Measurements from ENCODE around the gene SNX24.

Gene SNX24, protein sequence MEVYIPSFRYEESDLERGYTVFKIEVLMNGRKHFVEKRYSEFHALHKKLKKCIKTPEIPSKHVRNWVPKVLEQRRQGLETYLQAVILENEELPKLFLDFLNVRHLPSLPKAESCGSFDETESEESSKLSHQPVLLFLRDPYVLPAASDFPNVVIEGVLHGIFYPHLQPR

DNA sequence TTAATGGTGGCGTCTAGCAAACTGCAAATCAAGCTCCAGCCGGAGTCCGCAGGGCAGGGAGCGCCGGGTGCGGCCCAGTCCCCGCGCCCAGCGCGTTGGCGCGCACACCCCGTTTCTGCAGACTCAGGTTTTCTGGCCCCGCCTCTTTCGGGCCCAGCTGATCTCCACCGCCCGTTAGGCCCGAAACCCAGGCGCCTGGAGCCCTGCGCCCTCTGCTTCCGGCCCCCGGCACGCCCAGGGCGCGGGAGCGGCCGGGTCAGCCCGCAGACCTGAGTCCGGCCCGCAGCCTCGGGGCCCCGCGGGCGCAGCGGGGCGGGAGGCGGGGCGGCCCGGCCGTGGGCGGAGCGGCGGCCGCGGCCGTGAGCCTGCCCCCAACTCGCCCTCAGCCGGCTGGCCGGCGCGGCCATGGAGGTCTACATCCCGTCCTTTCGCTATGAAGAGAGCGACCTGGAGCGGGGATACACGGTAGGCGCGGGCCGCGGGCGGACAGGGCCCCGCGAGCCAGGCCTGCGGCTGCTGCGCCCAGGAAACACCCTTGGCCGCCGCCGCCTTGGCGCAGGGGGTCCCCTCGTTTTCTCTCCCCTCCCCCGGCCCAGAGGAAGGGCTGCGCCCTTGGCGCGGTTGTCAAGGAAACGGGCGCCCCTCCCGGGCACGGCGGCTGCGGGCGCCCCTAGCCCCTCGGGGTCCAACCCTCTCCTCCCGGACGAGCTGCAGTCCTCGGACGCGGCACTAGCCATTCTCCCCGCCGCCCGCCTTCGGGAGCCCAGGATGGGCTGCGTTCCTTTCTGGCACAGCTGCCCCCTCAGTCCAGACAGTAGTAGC, at the start of gene SNX24:
TSS of gene SNX24 (plus strand) at position 385 of the 822 bp plus-strand sequence. CDS start at position 406, 21 bp downstream.
- TF ChIP-seq, protein P1, sequence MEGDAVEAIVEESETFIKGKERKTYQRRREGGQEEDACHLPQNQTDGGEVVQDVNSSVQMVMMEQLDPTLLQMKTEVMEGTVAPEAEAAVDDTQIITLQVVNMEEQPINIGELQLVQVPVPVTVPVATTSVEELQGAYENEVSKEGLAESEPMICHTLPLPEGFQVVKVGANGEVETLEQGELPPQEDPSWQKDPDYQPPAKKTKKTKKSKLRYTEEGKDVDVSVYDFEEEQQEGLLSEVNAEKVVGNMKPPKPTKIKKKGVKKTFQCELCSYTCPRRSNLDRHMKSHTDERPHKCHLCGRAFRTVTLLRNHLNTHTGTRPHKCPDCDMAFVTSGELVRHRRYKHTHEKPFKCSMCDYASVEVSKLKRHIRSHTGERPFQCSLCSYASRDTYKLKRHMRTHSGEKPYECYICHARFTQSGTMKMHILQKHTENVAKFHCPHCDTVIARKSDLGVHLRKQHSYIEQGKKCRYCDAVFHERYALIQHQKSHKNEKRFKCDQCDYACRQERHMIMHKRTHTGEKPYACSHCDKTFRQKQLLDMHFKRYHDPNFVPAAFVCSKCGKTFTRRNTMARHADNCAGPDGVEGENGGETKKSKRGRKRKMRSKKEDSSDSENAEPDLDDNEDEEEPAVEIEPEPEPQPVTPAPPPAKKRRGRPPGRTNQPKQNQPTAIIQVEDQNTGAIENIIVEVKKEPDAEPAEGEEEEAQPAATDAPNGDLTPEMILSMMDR (IDR thresholded peaks at IDR 0.05; ENCODE audit: insufficient read depth, low read length, missing control alignments), result no peak
- H3K4me3 ChIP-seq (ENCODE audit: low read depth, low read length), result peak within 1 kb of the TSS; percentile 74
- ChIA-PET CTCF (interaction anchor here (0.6 to 1.0 kb wide), 3 partner anchors 14 to 34 kb away, joined by 3 read pairs; no protein-coding TSS in a partner anchor), POLR2A (interaction anchor here (1.0 to 1.2 kb wide), 2 partner anchors 69 to 71 kb away, joined by 3 to 4 read pairs; partner anchors contain the start of gene SNX2)
- no peak for DNase-seq (ENCODE audit: low read depth, low spot score)

GRCh38 chr5:122805481-122805880, 39.9 kb upstream of the SNX24 start:
- peak; percentile 16 for DNase-seq (ENCODE audit: low read depth, low spot score)
- ChIA-PET CTCF (no interaction called here), POLR2A (no interaction called here)
- no peak overlapping the region for H3K4me3 ChIP-seq (ENCODE audit: low read depth, low read length)
- TF ChIP-seq, protein P1 (IDR thresholded peaks at IDR 0.05; ENCODE audit: insufficient read depth, low read length, missing control alignments), result no peak

DNA sequence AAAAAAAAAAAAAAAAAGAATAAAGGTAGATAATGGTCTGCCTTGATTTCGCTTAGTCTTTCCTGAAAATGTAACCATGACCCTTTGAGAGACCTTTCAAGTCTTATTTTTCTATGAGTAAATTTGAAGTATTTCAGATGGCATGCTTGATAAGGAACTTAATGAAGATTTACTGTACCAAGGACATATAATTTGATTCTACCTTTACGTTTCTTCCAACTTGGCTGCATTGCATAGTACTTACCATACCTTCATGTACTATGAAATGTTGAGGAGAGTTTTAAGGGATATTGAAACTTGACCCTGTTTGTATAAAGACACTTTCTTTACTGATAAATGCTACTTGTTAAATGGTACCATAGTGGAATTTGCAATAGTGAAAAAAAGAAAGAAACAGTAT, 35.0 kb upstream of the SNX24 start:
- TF ChIP-seq, protein P1 (IDR thresholded peaks at IDR 0.05; ENCODE audit: insufficient read depth, low read length, missing control alignments), result no peak
- ChIA-PET POLR2A (no interaction called here), CTCF (no interaction called here)

DNA sequence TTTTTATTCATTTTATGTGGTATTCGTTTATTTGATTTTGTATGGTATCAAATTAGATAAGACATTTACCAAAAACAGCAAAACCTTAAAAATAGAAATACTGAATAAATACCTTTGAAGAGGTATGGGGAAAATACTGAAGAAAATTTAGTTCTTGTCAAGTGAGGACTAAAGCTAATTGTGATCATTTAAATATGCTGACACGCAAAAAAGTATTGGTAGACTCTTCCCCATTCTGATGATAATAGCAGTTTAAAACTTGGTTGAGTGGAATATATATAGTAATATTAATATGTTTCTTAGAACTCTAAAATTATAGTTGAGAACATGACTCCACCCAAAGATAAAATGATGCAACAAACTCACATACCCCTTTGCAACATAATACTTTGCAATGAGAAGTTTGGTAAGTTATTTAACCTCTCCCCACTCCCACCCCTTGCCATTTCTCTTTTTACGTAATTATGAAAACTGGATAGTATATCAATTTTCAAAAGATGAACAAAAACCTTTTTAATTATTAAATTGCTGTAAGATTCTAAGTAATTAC, 30.1 kb upstream of the SNX24 start:
- CTCF ChIA-PET, result no interaction called here
- POLR2A ChIA-PET, result no interaction called here
- no peak for DNase-seq (ENCODE audit: low read depth, low spot score)
- TF ChIP-seq, protein P1 (IDR thresholded peaks at IDR 0.05; ENCODE audit: insufficient read depth, low read length, missing control alignments), result no peak
- H3K4me3 ChIP-seq (ENCODE audit: low read depth, low read length), result no peak overlapping the region

More for the DNA sequence above, 35.0 kb upstream of the SNX24 start:
- no peak overlapping the region for H3K4me3 ChIP-seq (ENCODE audit: low read depth, low read length)
- DNase-seq (ENCODE audit: low read depth, low spot score), result no peak

DNA sequence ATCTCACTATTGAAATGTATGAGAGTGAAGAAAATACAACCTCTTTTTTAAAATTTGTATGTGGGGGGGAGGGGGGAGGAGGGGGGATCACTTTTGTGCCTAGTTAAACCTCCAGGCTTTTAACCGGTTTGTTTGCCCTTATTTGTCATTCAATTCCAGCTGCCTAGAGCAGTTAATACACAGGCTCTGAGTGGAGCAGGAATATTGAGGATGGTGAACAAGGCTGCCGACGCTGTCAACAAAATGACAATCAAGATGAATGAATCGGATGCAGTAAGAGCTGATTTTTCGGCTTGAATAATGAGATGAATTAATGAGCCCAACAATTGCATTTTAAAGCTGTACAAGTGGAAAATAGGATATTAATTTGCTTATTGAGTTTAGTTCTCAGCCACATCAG, 28.7 kb upstream of the SNX24 start:
- ChIA-PET CTCF (no interaction called here), POLR2A (no interaction called here)
- TF ChIP-seq, protein P1 (IDR thresholded peaks at IDR 0.05; ENCODE audit: insufficient read depth, low read length, missing control alignments), result no peak
- DNase-seq (ENCODE audit: low read depth, low spot score), result no peak
- H3K4me3 ChIP-seq (ENCODE audit: low read depth, low read length), result no peak overlapping the region

- ChIA-PET POLR2A (no interaction called here), CTCF (no interaction called here)
- TF ChIP-seq, protein P1 (IDR thresholded peaks at IDR 0.05; ENCODE audit: insufficient read depth, low read length, missing control alignments), result no peak
- no peak overlapping the region for H3K4me3 ChIP-seq (ENCODE audit: low read depth, low read length)
- DNase-seq (ENCODE audit: low read depth, low spot score), result no peak
These were observed 13.4 kb upstream of the SNX24 start for GRCh38 chr5:122831984-122832383.
